SK-N-SH treated with all-trans-retinoic acid at 6 μM for 48 hours (cell line): ENCODE data around the gene RASA2.

Source experiments
- SNAI2 ChIP-seq: fragments of 250-450 bp; sonication (Bioruptor Pico); IDR thresholded peaks from 2 replicates; pipeline ENCODE4 v1.5.0; 2020; ENCODE audit warnings: mild to moderate bottlenecking, moderate library complexity
- TCF4 ChIP-seq: fragments of 250-450 bp; sonication (Bioruptor Pico); IDR thresholded peaks from 2 replicates; pipeline ENCODE4 v1.8.0; 2021; ENCODE audit warnings: mild to moderate bottlenecking, moderate library complexity, borderline replicate concordance
- ZFP3 ChIP-seq: fragments of 250-450 bp; sonication (Bioruptor Pico); IDR thresholded peaks from 2 replicates; pipeline ENCODE4 v1.5.0; 2020; ENCODE audit warnings: mild to moderate bottlenecking, moderate library complexity

- TF ChIP-seq SNAI2 (CRISPR knock-in tag) = no peak
- no peak for TF ChIP-seq TCF4
- no peak for TF ChIP-seq ZFP3 (CRISPR knock-in tag)
Measured at GRCh38 chr3:141532609-141533008, 45.8 kb downstream of the RASA2 start.
